Retinal pigment epithelial cell (primary cell): ENCODE measurements around the gene ARMC9.

ENCODE experiments used
- DNase-seq: peaks from one replicate; pipeline ENCODE4 v3.0.0-alpha.2; 2010; ENCODE audit warnings: low read depth
- H3K4me3 ChIP-seq: 2 replicates; pipeline ENCODE4 v1.5.1; 2011; ENCODE audit warnings: mild to moderate bottlenecking, low read length, control low read depth, moderate library complexity
- CTCF ChIP-seq: conservative IDR thresholded peaks from 2 replicates; pipeline ENCODE4 v1.5.1; 2011; ENCODE audit warnings: low read depth, low read length, control low read depth, inconsistent platforms

Gene ARMC9

GRCh38 chr2:231207734-231208133 is 9.3 kb downstream of the ARMC9 start:
- no peak for DNase-seq
- no peak overlapping the region for H3K4me3 ChIP-seq
- TF ChIP-seq CTCF: no peak

GRCh38 chr2:231210782-231211181 is 12.4 kb downstream of the ARMC9 start:
- no peak for DNase-seq
- no peak for TF ChIP-seq CTCF
- H3K4me3 ChIP-seq: no peak overlapping the region

GRCh38 chr2:231211486-231211885 is 13.1 kb downstream of the ARMC9 start:
- DNase-seq: no peak
- no peak overlapping the region for H3K4me3 ChIP-seq
- TF ChIP-seq CTCF: no peak

GRCh38 chr2:231212329-231212845 is 14.0 kb downstream of the ARMC9 start:
- no peak for TF ChIP-seq CTCF
- H3K4me3 ChIP-seq: no peak overlapping the region
- no peak for DNase-seq

GRCh38 chr2:231213931-231214642 is 15.7 kb downstream of the ARMC9 start:
- H3K4me3 ChIP-seq: no peak overlapping the region
- TF ChIP-seq CTCF: no peak
- DNase-seq: no peak

GRCh38 chr2:231218366-231218765 is 19.9 kb downstream of the ARMC9 start:
- TF ChIP-seq CTCF: no peak
- H3K4me3 ChIP-seq: no peak overlapping the region
- no peak for DNase-seq

- H3K4me3 ChIP-seq: no peak overlapping the region
- TF ChIP-seq CTCF: no peak
These were observed 20.9 kb downstream of the ARMC9 start for GRCh38 chr2:231219289-231219688.

More at GRCh38 chr2:231219289-231219688, 20.9 kb downstream of the ARMC9 start:
- DNase-seq: no peak
